MG63 (cell line): ENCODE data around the gene CIP2A. TPM values are rescaled to one million over a fixed set of nuclear protein-coding genes. Genes with fewer than 3 reads are reported as not detected.
"Not testable (repeated sequence)": the region's sequence is repeated elsewhere in the genome, so short reads cannot be mapped to it uniquely, and the experiment has no call there.

ENCODE experiments used
- DNase-seq: peaks from one replicate; pipeline ENCODE4 v3.0.0-alpha.2; 2020
- H3K27me3 ChIP-seq: fragments of 250-450 bp; sonication (Bioruptor Pico); 2 replicates; pipeline ENCODE4 v1.5.1; 2020; ENCODE audit warnings: mild to moderate bottlenecking, moderate library complexity
- H3K36me3 ChIP-seq: fragments of 250-450 bp; sonication (Bioruptor Pico); 2 replicates; pipeline ENCODE4 v1.5.1; 2020; ENCODE audit warnings: mild to moderate bottlenecking, moderate library complexity
- H3K4me3 ChIP-seq: fragments of 250-450 bp; sonication (Bioruptor Pico); 2 replicates; pipeline ENCODE4 v1.5.1; 2020; ENCODE audit warnings: mild to moderate bottlenecking, moderate library complexity
- H3K9me3 ChIP-seq: fragments of 250-450 bp; sonication (Bioruptor Pico); 2 replicates; pipeline ENCODE4 v1.5.1; 2020; ENCODE audit warnings: mild to moderate bottlenecking, moderate library complexity
- total RNA-seq: library from RNA; depleted of rRNA; stranded (reverse); fragments of >200 nt; shearing (Covaris generic); gene quantifications from 2 replicates; pipeline ENCODE4 v1.2.3, GENCODE V29; 2014; ENCODE audit warnings: low replicate concordance; rRNA removed

Gene CIP2A
- total RNA-seq = 34.0 and 50.2 TPM in 2 replicates

DNA sequence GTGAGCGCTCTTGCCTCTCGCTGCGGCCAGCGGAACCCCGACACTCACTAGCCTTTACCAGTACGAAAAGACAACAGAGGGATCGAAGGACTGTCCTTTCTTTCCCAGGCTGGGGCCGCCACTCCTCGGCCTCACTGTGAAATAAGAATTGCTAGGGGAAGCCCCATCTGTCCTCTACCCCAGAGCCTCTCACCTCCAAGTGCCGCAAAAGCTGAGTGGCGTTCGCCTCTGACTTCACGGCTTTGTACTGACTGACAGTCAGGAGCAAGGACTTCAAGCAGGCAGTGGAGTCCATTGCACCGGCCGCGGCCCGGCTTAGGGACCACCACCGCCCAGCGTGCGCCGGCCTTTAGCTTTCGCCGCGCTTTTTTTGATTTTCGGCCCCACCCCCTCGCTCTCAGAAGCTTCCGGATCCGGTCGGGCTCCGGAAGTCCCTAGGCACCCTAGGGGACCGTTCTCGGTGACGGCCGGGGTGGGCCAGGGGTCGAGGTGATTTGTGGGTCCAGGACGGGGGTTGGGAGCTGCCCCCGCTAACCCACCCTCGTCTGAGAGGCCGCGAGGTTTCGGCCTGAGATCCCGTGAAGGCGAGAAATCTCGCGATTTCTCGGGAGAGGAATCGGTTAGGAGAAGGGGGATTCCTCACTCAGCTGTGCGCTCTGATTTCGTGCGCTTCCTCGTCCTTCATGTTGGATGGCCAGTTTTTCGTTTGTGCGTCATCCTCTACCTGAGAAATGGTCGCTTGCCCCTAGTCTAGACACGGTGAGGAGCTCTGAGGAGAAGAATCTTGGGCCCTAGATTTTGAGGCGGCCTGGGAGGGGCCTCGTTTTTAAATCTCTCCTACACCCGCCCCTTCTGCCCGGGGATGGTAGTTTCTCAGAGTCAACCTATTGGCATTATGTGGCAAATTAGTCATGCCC, at the start of gene CIP2A, which contains the start of gene DZIP3:
Gene CIP2A (minus strand): TSS at position 358 of the 917 bp plus-strand sequence. CDS start 63 bp downstream, at position 295.
Gene DZIP3 (plus strand): TSS at position 642 of the 917 bp plus-strand sequence. CDS start 15,685 bp downstream, outside the sequence.
- Histone ChIP-seq H3K27me3 (no peaks in the 10 kb centered on the region), H3K9me3 (no peaks in the 10 kb centered on the region), H3K4me3 (peak within 1 kb of the TSS; percentile 81), H3K36me3 (peaks cover 24% of the 10 kb centered on the region)
- DNase-seq = peak; percentile 95

GRCh38 chr3:108629974-108630373, 40.7 kb upstream of the CIP2A start:
- H3K27me3 ChIP-seq = no peaks in the 10 kb centered on the region
- no peaks in the 10 kb centered on the region for H3K9me3 ChIP-seq
- no peak for DNase-seq
- no peaks in the 10 kb centered on the region for H3K36me3 ChIP-seq
- H3K4me3 ChIP-seq = no peak overlapping the region

GRCh38 chr3:108623504-108623903, 34.3 kb upstream of the CIP2A start:
- H3K4me3 ChIP-seq = no peak overlapping the region
- no peaks in the 10 kb centered on the region for H3K36me3 ChIP-seq
- no peaks in the 10 kb centered on the region for H3K9me3 ChIP-seq
- DNase-seq = peak; percentile 22
- H3K27me3 ChIP-seq = no peaks in the 10 kb centered on the region

- no peak for DNase-seq
- Histone ChIP-seq H3K36me3 (no peaks in the 10 kb centered on the region), H3K9me3 (no peaks in the 10 kb centered on the region), H3K27me3 (no peaks in the 10 kb centered on the region), H3K4me3 (no peak overlapping the region)
Observed at GRCh38 chr3:108620250-108620649, 31.0 kb upstream of the CIP2A start.

- H3K4me3 ChIP-seq = not testable (repeated sequence)
Observed at GRCh38 chr3:108616090-108616489, 26.9 kb upstream of the CIP2A start.

GRCh38 chr3:108610651-108611050, 21.4 kb upstream of the CIP2A start:
- no peak overlapping the region for H3K4me3 ChIP-seq
- H3K36me3 ChIP-seq = no peaks in the 10 kb centered on the region
- no peaks in the 10 kb centered on the region for H3K9me3 ChIP-seq
- H3K27me3 ChIP-seq = no peaks in the 10 kb centered on the region
- DNase-seq = no peak

More at GRCh38 chr3:108616090-108616489, 26.9 kb upstream of the CIP2A start:
- not testable (repeated sequence) for DNase-seq, H3K27me3 ChIP-seq, H3K36me3 ChIP-seq, H3K9me3 ChIP-seq

DNA sequence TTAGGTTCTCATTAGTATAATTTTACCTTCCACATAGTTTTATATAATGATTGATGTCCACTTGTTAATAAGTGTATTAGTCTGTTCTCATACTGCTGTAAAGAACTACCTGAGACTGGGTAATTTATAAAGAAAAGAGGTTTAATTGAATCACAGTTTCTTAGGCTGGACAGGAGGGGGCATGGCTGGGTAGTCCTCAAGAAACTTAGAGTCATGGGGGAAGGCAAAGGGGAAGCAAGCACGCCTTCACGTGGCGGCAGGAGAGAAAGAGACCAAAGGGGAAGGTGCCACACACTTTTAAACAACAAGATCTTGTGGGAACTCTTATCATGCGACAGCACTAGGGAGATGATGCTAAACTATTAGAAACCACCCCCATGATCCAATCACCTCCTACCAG, 19.5 kb upstream of the CIP2A start:
- no peaks in the 10 kb centered on the region for H3K9me3 ChIP-seq
- no peak overlapping the region for H3K4me3 ChIP-seq
- no peaks in the 10 kb centered on the region for H3K27me3 ChIP-seq
- H3K36me3 ChIP-seq = no peaks in the 10 kb centered on the region
- no peak for DNase-seq

DNA sequence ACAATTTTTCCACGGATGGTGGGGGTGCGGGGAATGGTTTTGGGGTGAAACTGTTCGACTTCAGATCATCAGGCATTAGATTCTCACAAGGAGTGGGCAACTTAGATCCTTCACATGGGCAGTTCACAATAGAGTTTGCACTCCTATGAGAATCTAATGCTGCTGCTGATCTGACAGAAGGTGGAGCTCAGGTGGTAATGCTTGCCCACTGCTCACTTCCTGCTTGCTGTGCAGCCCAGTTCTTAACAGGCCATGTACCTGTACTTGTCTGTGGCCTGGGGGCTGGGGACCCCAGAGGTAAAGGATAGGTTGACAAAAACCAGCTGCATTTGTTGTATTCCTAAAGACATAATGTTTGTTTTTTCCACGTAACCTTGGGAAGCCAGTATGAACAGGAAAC, 16.3 kb upstream of the CIP2A start:
- H3K27me3 ChIP-seq = no peaks in the 10 kb centered on the region
- no peaks in the 10 kb centered on the region for H3K36me3 ChIP-seq
- no peak overlapping the region for H3K4me3 ChIP-seq
- H3K9me3 ChIP-seq = peaks cover 7% of the 10 kb centered on the region; the same call in 1 of the 2 replicates
- no peak for DNase-seq

GRCh38 chr3:108605028-108605427, 15.8 kb upstream of the CIP2A start:
- Histone ChIP-seq H3K4me3 (no peak overlapping the region), H3K27me3 (no peaks in the 10 kb centered on the region), H3K36me3 (no peaks in the 10 kb centered on the region), H3K9me3 (peaks cover 7% of the 10 kb centered on the region; the same call in 1 of the 2 replicates)
- no peak for DNase-seq

GRCh38 chr3:108603691-108604090, 14.5 kb upstream of the CIP2A start:
- Histone ChIP-seq H3K27me3 (no peaks in the 10 kb centered on the region), H3K9me3 (peaks cover 7% of the 10 kb centered on the region; the same call in 1 of the 2 replicates), H3K36me3 (no peaks in the 10 kb centered on the region), H3K4me3 (no peak overlapping the region)
- DNase-seq = no peak

DNA sequence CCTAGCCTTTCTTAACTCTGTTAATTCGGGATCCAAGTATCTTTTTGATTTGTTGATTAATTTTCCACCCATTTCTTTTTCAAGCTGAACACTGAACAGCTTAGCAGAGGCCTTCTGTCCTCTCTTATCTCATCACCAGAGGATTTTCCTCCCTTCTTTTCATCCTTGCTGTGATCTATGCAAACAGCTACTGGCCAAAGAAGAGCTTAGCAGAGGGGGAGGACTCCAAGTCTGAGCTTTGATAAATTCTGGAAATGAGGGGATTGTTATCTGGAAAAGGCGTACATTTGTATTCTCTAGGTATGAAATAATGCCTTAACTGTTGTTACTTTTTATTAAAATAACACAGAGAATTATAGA, 13.7 kb upstream of the CIP2A start:
- Histone ChIP-seq H3K27me3 (no peaks in the 10 kb centered on the region), H3K4me3 (no peak overlapping the region), H3K9me3 (peaks cover 7% of the 10 kb centered on the region; the same call in 1 of the 2 replicates), H3K36me3 (no peaks in the 10 kb centered on the region)
- no peak for DNase-seq

DNA sequence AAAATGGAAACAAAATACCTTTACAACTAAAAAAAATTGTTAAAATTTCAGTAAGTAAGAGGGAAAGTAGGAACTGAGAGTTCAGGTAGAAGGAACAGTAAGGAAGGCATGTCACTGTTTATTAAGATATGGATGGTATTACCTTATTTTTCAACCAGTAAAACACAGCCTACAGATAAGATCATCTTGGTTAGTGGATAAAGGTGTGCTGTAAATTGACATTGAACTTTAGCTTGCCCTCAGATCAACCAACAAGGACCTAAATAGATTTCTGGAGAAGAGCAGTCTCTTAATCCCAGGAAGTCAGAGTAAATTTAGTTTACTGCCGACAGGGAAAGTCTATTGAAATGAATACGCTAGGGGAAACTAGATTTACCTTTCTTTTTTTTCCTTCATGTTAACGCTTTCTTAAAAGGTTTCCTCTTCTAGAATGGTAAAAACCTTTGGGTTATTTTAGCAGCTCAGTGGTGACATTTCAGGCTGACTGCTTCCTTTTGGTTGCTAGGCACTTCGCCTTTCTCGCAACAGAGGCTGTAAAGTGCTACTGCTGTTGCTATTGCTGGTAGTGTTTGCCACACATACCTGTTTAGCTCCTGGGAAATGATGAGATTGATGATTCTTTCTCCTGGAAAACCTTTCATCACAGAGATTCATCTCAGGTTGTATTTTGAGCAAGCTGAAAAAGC, 13.2 kb upstream of the CIP2A start:
- no peaks in the 10 kb centered on the region for H3K36me3 ChIP-seq
- peaks cover 7% of the 10 kb centered on the region; the same call in 1 of the 2 replicates for H3K9me3 ChIP-seq
- no peaks in the 10 kb centered on the region for H3K27me3 ChIP-seq
- no peak for DNase-seq
- H3K4me3 ChIP-seq = no peak overlapping the region

DNA sequence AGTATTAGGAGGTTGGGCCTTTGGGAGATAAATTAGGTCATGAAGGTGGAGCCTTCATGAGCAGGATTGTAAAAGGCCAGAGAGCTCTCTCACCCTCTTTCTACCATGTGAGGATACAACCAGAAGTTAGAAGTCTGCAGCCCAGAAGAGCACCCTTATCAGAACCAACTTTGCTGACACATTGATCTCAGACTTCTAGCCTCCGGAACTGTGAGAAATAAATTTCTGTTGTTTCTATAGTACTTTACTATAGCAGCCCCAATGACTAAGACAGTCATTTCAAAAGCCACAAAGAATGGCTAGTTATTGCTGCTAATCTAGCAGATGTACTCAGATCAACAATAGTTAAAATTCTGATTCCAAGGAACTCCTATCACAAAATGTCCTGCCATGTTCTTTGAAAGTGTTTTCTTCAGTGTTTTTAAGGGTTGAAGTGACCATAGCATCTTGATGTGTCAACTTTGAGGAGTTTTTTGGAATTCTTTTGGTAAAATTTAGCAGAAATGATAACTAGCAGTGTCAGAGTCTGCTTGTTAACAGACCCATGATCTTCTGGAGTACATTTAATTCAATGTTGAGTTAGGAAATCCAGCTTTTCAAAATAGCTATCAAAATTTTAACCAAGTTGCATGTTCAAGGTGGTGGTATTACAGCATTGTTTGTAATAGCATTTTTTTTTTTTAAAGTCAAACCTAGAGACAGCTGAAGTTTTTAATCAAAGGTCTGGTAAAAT, 10.6 kb upstream of the CIP2A start:
- DNase-seq = no peak
- H3K27me3 ChIP-seq = no peaks in the 10 kb centered on the region
- H3K9me3 ChIP-seq = peaks cover 7% of the 10 kb centered on the region; the same call in 1 of the 2 replicates
- no peak overlapping the region for H3K4me3 ChIP-seq
- no peaks in the 10 kb centered on the region for H3K36me3 ChIP-seq

GRCh38 chr3:108598375-108598774, 9.1 kb upstream of the CIP2A start:
- Histone ChIP-seq H3K36me3 (no peaks in the 10 kb centered on the region), H3K4me3 (no peak overlapping the region), H3K27me3 (no peaks in the 10 kb centered on the region), H3K9me3 (peaks cover 7% of the 10 kb centered on the region; the same call in 1 of the 2 replicates)
- no peak for DNase-seq

- Histone ChIP-seq H3K27me3 (no peaks in the 10 kb centered on the region), H3K4me3 (no peak overlapping the region), H3K9me3 (no peaks in the 10 kb centered on the region), H3K36me3 (no peaks in the 10 kb centered on the region)
- DNase-seq = no peak
Observed at GRCh38 chr3:108595321-108595720, 6.1 kb upstream of the CIP2A start.

- no peak for DNase-seq
- no peaks in the 10 kb centered on the region for H3K9me3 ChIP-seq
- no peaks in the 10 kb centered on the region for H3K27me3 ChIP-seq
- peaks cover 15% of the 10 kb centered on the region for H3K36me3 ChIP-seq
- peak overlapping the region; percentile 81 for H3K4me3 ChIP-seq
Observed at GRCh38 chr3:108590460-108590859, 1.2 kb upstream of the CIP2A start.

- Histone ChIP-seq H3K27me3 (no peaks in the 10 kb centered on the region), H3K36me3 (peaks cover 18% of the 10 kb centered on the region)
Observed at GRCh38 chr3:108589998-108590323, 723 bp upstream of the CIP2A start.

More at GRCh38 chr3:108589998-108590323, 723 bp upstream of the CIP2A start:
- Histone ChIP-seq H3K9me3 (no peaks in the 10 kb centered on the region), H3K4me3 (peak overlapping the region; percentile 81)
- DNase-seq = no peak
